Effector memory CD8-positive, alpha-beta T cell (primary cell): ENCODE data around the gene POLR2F.
"Not testable (repeated sequence)": the region's sequence is repeated elsewhere in the genome, so short reads cannot be mapped to it uniquely, and the experiment has no call there.

ENCODE experiments used
- ATAC-seq: fragments of 150-1000 bp; cut with Tn5 transposase; replicated peaks from 2 replicates; pipeline ENCODE4 v1.10.0; 2021; ENCODE audit warnings: mild to moderate bottlenecking, moderate library complexity
- DNase-seq, 3 experiments: peaks; one replicate each; pipeline ENCODE4 v3.0.0; 2021
- H3K27ac Mint-ChIP-seq, 2 donors: one replicate each; pipeline ENCODE4 v1.8.0; 2022; ENCODE audit warnings: mild to moderate bottlenecking in 2 of 2, mixed read lengths in 2 of 2, moderate library complexity in 2 of 2
- H3K27me3 Mint-ChIP-seq, 2 donors: one replicate each; pipeline ENCODE4 v1.8.0; 2022; ENCODE audit warnings: mixed read lengths in 2 of 2
- H3K36me3 Mint-ChIP-seq: one replicate; pipeline ENCODE4 v1.8.0; 2022; ENCODE audit warnings: mild to moderate bottlenecking, moderate library complexity, mixed read lengths; ENCODE audit not compliant: insufficient read depth
- H3K4me1 Mint-ChIP-seq, 2 donors: one replicate each; pipeline ENCODE4 v1.8.0; 2022; ENCODE audit warnings: low read depth in 2 of 2, mixed read lengths in 2 of 2
- H3K4me3 Mint-ChIP-seq, 2 donors: one replicate each; pipeline ENCODE4 v1.8.0; 2022; ENCODE audit warnings: mild to moderate bottlenecking in 2 of 2, mixed read lengths in 2 of 2, moderate library complexity in 2 of 2
- H3K9me3 Mint-ChIP-seq, 2 donors: one replicate each; pipeline ENCODE4 v1.8.0; 2022; ENCODE audit warnings: mixed read lengths in 2 of 2

Gene POLR2F

DNA sequence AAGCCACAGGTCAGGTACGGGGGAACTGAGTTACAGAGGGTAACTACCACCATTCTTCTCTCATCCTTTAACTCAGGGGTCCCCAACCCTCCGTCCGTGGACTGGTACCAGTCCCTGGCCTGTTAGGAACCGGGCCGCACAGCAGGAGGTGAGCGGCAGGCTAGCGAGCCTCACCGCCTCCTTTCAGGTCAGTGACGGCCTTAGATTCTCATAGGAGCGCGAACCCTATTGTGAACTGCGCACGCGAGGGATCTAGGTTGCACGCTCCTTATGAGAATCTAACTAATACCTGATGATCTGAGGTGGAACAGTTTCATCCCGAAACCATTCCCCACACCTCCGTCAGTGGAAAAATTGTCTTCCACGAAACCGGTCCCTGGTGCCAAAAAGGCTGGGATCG, 870 bp upstream of the POLR2F start:
- ATAC-seq, DNase-seq, H3K9me3 Mint-ChIP-seq: not testable (repeated sequence)
- peak overlapping the region; percentile 88 to 98 for H3K27ac Mint-ChIP-seq
- peak overlapping the region; percentile 83 to 96 for H3K4me3 Mint-ChIP-seq
- H3K4me1 Mint-ChIP-seq, result peaks cover 25 to 36% of the 10 kb centered on the region in 2 donors
- H3K27me3 Mint-ChIP-seq, result peaks cover 11% of the 10 kb centered on the region in 2 donors
- H3K36me3 Mint-ChIP-seq, result peaks cover 18% of the 10 kb centered on the region

DNA sequence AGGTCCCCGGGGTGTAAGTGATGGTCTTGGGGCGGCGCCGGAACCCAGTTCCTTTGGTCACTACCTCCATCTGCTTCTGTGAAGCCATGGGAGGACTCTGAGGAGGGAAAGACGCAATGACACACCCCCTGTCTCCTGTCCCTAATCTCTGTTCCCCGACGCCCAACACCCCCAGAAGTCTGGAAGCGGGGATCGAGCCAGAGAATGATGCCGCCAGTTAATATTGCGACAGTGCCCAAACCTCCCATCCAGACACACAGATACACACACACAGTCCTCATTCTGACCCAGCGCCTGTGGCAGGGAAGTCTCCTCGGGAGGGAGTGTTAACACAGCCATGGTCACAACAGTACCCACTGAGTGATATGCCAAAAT, 450 bp upstream of the POLR2F start:
- H3K9me3 Mint-ChIP-seq, result no peaks in the 10 kb centered on the region
- peaks cover 22% of the 10 kb centered on the region for H3K36me3 Mint-ChIP-seq
- peaks cover 11% of the 10 kb centered on the region in 2 donors for H3K27me3 Mint-ChIP-seq
- H3K4me3 Mint-ChIP-seq, result peak overlapping the region; percentile 83 to 96
- peaks cover 28 to 39% of the 10 kb centered on the region in 2 donors for H3K4me1 Mint-ChIP-seq
- ATAC-seq (peak; percentile 51), DNase-seq (no peak)
- peak overlapping the region; percentile 88 to 98 for H3K27ac Mint-ChIP-seq

DNA sequence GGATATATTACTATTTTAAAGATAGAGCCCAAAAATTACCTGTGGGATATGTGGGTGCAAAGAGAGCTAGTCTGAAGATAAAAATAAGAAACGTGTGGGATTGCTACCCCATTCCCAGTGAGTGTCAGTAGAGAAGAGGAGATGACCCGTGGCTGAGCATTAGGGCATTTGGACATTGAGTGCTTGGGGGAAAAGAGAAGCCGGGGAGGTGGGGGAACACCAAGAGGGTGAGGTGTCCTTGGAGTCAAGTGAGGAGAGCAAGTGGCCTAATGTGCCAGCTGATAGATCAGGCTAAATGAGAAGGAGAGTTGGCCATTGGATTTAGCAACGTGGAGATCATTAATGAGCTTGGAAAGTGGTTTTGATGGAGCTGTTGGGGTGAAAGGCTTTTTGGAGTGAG, 1.2 kb downstream of the POLR2F start:
- ATAC-seq (no peak), DNase-seq (no peak)
- Mint-ChIP-seq H3K4me3 (peak overlapping the region; percentile 83 to 96), H3K9me3 (no peaks in the 10 kb centered on the region), H3K27ac (peak overlapping the region in 1 of 2 donors; percentile 98), H3K36me3 (peaks cover 36% of the 10 kb centered on the region), H3K4me1 (peaks cover 28 to 51% of the 10 kb centered on the region in 2 donors), H3K27me3 (peaks cover 11% of the 10 kb centered on the region in 2 donors)

DNA sequence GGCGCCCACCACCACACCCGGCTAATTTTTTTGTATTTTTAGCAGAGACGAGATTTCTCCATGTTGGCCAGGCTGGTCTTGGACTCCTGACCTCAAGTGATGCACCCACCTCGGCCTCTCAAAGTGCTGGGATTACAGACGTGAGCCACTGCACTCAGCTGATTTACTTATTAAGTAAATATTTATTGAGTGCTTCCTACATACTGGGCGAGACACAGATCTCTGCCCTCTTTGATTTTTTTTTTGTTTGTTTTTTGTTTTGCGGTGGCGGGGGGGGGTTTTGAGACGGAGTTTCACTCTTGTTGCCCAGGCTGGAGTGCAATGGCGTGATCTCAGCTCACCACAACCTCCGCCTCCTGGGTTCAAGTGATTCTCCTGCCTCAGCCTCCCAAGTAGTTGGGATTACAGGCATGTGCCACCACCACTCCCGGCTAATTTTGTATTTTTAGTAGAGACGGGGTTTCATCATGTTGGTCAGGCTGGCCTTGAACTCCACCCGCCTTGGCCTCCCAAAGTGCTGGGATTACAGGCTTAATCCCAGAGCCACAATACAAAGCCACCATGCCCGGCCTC, 2.4 kb downstream of the POLR2F start:
- not testable (repeated sequence) for H3K9me3 Mint-ChIP-seq

DNA sequence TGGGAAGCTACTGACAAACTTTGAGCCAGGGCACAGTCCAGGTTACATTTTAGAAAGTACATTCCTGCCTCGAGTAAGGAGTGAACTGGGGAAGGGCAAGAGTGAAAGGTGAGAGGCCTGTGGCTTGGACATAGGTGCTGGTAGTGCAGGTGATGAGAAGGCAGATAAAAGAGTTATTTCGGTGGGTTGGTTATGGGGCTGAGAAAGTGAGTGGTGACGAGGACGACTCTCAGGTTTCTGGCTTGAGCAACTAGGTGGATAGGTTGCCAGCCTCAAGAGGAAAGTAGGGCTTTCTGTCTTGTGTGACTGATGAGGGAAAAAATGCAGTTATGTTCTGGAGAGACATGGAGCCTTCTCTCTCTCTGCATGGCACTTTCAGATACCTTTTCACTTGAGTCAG, 3.7 kb downstream of the POLR2F start:
- peaks cover 28 to 51% of the 10 kb centered on the region in 2 donors for H3K4me1 Mint-ChIP-seq
- peaks cover 58% of the 10 kb centered on the region for H3K36me3 Mint-ChIP-seq
- H3K4me3 Mint-ChIP-seq, result no peak overlapping the region
- H3K27me3 Mint-ChIP-seq, result peaks cover 8 to 11% of the 10 kb centered on the region in 2 donors
- ATAC-seq (no peak), DNase-seq (no peak)
- no peak overlapping the region for H3K27ac Mint-ChIP-seq
- no peaks in the 10 kb centered on the region for H3K9me3 Mint-ChIP-seq

More for the DNA sequence above, 2.4 kb downstream of the POLR2F start:
- not testable (repeated sequence) for DNase-seq, H3K4me3 Mint-ChIP-seq, H3K27ac Mint-ChIP-seq, ATAC-seq
- H3K4me1 Mint-ChIP-seq, result peaks cover 28 to 51% of the 10 kb centered on the region in 2 donors
- H3K27me3 Mint-ChIP-seq, result peaks cover 11% of the 10 kb centered on the region in 2 donors
- peaks cover 48% of the 10 kb centered on the region for H3K36me3 Mint-ChIP-seq

DNA sequence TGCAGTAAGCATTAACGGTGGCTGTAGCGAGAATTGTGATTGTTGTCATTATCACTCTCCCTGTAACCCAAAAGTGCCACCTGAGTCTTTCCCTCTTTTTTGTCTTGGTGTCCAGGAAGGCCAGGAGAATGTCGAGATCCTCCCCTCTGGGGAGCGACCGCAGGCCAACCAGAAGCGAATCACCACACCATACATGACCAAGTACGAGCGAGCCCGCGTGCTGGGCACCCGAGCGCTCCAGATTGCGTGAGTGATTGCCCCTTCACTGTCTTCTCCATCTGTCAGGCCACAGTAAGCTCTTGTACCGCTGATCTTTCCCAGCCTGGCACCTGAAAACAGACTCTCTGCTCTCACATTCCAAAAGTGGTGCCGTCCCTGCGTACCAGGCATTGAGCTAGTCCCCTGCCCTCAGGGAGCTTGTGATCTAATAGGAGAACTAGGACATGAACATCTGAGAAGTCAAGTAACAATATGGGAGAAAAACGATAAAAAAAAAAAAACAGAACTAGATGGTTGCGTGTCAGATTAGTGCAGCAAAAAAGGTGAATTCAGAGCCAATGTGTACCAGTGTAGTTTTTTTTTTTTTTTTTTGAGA, 5.8 kb downstream of the POLR2F start:
- H3K4me3 Mint-ChIP-seq, result no peak overlapping the region
- no peak overlapping the region for H3K27ac Mint-ChIP-seq

DNA sequence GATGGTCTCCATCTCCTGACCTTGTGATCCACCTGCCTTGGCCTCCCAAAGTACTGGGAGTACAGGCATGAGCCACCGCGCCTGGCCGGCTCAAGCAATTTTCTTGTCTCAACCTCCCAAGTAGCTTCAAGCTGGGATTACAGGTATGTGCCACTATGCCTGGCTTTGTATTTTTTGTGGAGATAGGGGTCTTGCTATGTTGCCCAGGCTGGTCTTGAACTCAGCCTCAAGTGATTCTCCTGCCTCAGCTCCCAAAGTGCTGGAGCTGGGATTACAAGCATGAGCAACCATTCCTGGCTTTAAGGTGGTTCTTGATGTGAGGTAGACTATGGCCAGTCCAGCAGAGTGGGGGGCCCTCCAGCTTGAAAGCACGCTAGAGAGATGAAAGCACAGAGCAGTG, 7.6 kb downstream of the POLR2F start:
- peaks cover 52% of the 10 kb centered on the region for H3K36me3 Mint-ChIP-seq

More for the DNA sequence above, 5.8 kb downstream of the POLR2F start:
- Mint-ChIP-seq H3K4me1 (peaks cover 18 to 37% of the 10 kb centered on the region in 2 donors), H3K27me3 (no peaks in the 10 kb centered on the region), H3K9me3 (no peaks in the 10 kb centered on the region), H3K36me3 (peaks cover 55% of the 10 kb centered on the region)
- DNase-seq (no peak), ATAC-seq (no peak)

DNA sequence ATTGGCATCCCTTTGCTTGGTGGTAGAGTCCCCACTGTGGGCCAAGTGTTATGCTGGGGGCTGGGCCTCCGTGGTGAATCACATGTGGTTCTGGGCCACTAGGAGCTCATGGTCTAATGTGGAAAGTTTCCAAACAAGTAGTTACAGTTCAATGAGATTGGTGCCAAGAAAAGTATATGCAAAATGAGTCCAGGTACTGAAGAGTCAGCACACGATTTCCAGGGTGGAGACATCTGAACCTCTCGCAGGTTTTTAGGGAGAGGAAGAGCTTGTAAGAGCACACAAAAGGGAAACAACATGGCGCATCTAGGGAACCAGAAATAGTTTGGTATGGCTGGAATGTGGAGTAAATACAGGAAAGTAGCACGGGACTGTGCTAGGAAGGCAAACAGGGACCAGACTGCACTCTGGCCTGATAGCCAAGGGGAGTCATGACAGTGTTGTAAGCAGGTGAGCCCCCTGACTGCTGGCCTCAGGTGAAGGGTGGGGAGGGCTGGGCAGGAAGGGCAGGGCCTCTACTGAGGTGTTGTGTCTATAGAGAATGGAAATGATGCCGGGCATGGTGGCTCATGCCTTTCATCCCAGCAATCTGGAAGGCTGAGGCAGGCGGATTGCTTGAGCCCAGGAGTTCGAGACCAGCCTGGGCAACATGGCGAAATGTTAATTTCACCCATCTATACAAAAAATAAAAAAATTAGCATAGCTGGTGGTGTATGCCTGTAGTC, 12.6 kb downstream of the POLR2F start:
- no peak for ATAC-seq
- no peak for DNase-seq
- no peak overlapping the region for H3K4me3 Mint-ChIP-seq
- H3K36me3 Mint-ChIP-seq, result peaks cover 38% of the 10 kb centered on the region
- no peak overlapping the region for H3K27ac Mint-ChIP-seq
- H3K9me3 Mint-ChIP-seq, result no peaks in the 10 kb centered on the region
- H3K4me1 Mint-ChIP-seq, result peaks cover 7 to 17% of the 10 kb centered on the region in 2 donors
- no peaks in the 10 kb centered on the region for H3K27me3 Mint-ChIP-seq

More for the DNA sequence above, 7.6 kb downstream of the POLR2F start:
- Mint-ChIP-seq H3K27me3 (no peaks in the 10 kb centered on the region), H3K27ac (peak overlapping the region; percentile 65 to 77), H3K4me3 (no peak overlapping the region), H3K9me3 (no peaks in the 10 kb centered on the region), H3K4me1 (peaks cover 13 to 36% of the 10 kb centered on the region in 2 donors)
- ATAC-seq, result no peak
- DNase-seq, result no peak

DNA sequence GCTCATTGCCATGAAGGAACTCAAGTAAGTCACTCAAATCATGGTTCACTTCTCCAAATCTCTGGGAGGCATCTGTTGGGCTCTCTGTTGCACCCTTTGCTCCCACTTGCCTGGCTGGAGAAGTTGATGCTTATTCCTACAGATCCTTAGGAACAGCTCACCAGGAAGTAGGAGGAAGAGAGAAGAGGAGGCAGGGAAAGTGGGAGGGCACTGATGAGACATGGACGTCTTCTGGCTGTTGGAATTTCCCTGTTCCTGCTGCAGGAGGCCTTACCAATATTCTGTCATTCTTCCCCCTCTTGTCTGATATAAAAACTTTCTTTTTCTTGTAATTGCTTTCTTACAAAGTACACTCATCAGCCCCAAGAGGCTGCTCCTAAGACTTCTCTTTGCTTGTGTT, 13.6 kb downstream of the POLR2F start:
- Mint-ChIP-seq H3K9me3 (no peaks in the 10 kb centered on the region), H3K4me3 (no peak overlapping the region), H3K4me1 (peaks cover 7 to 17% of the 10 kb centered on the region in 2 donors), H3K27ac (peak overlapping the region in 1 of 2 donors; percentile 16), H3K36me3 (peaks cover 30% of the 10 kb centered on the region), H3K27me3 (no peaks in the 10 kb centered on the region)
- no peak for ATAC-seq
- no peak for DNase-seq

DNA sequence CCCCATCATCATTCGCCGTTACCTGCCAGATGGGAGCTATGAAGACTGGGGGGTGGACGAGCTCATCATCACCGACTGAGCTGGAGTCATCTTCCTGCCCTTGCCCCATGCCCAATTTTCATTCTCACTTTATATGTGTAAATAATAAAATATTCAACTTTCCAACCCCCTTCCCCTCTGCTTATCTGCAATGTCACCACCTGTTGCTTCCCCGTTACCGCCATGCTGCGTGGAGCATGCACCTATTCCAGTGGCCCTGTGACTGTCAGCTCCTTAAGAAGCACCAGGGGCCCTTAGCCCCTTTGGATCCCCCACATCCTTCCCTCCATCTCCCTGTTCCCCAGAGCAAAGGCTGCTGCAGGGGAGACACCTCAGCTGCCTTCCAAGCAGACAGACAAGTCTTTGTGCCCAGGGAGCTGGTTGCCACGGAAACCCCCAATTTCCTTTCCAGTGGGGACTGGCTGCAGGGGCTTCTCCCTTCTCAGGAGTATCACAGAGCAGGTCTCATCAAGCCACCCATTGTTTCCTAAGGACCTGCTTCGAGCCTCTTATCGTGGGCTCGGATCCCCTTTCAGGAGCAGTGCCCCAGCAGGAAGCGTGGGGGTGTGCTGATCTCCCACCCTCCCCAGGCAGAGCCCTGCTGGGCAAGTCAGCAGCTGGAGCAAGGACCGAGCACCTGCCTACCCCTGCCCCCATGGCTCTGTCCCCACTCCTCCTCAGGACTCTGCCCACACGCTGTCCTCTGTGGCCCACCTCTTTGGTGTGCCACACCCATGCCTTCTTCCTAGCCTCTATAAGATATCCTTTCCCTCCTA, 14.3 kb downstream of the POLR2F start:
- H3K4me1 Mint-ChIP-seq, result peaks cover 5 to 17% of the 10 kb centered on the region in 2 donors
- peak overlapping the region in 1 of 2 donors; percentile 57 for H3K27ac Mint-ChIP-seq
- ATAC-seq, result no peak

DNA sequence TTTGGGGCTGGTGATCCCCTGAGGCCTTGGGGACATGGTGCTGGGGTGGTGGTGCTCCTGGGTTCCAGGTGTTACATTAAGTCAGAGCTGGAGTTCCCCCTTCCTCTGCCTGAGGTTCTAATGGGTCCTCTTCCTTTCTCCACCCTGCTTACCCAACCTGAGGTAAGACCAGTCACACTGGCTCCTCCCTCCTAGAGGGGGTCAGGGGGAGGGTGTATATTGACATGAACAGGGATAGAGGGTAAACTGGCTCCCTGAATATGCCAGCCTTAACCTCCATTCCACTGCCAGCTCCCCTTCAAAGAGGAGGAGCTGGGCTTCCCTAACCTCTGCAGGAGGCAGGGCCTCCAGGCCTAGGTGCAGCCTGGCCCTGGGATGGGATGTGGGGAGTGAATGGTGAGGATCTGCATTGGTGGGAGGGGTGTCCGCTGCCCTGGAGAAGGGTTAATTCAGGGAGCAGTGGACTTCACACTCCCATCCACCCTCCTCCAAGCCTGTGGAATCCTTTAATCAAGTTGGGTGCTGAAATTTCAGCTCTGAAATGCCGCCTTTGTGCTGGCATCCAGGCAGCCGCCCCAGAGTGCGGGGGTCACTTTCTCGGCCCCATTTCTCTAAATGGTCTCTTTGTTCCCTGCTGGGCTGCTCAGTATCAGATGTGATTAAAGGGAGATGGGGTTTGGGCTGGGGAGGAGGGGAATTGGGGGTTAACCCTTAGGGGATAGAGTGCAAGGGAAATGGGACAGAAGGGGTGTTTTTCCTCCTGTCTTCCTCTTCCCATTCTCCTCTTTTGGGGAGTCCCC, 15.2 kb downstream of the POLR2F start:
- peaks cover 5 to 17% of the 10 kb centered on the region in 2 donors for H3K4me1 Mint-ChIP-seq
- ATAC-seq (no peak), DNase-seq (no peak)
- H3K4me3 Mint-ChIP-seq, result no peak overlapping the region
- peak overlapping the region in 1 of 2 donors; percentile 57 for H3K27ac Mint-ChIP-seq
- H3K27me3 Mint-ChIP-seq, result no peaks in the 10 kb centered on the region
- H3K36me3 Mint-ChIP-seq, result peaks cover 25% of the 10 kb centered on the region
- H3K9me3 Mint-ChIP-seq, result no peaks in the 10 kb centered on the region

More for the DNA sequence above, 14.3 kb downstream of the POLR2F start:
- H3K27me3 Mint-ChIP-seq, result no peaks in the 10 kb centered on the region
- no peak for DNase-seq
- H3K4me3 Mint-ChIP-seq, result no peak overlapping the region
- no peaks in the 10 kb centered on the region for H3K9me3 Mint-ChIP-seq
- peaks cover 30% of the 10 kb centered on the region for H3K36me3 Mint-ChIP-seq

DNA sequence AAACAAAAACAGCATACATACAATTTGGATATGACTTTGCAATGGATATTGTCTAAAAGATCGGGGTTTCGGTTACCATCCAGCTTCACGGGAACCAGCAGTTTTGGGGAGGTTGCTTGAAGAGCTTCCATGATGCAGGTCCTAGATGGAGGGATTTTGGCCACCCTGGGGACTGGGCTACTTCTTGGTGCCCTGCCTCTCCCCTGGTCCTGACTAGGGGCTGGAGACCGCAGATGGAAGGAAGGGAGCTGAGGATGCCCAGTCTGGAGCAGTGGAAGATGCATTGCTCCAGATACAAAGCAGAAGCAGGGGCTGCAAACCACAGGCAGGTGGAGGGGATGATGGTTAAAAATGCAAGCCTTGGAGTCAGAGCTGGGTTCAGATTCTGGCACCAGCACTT, 17.4 kb downstream of the POLR2F start:
- DNase-seq, result no peak
- H3K27me3 Mint-ChIP-seq, result no peaks in the 10 kb centered on the region
- peaks cover 25% of the 10 kb centered on the region for H3K36me3 Mint-ChIP-seq
- ATAC-seq, result no peak
- H3K4me1 Mint-ChIP-seq, result peaks cover 9% of the 10 kb centered on the region in 2 donors
- H3K9me3 Mint-ChIP-seq, result no peaks in the 10 kb centered on the region
- H3K27ac Mint-ChIP-seq, result peak overlapping the region; percentile 41 to 62
- H3K4me3 Mint-ChIP-seq, result no peak overlapping the region
